Activated T-cell treated with anti-CD3 and anti-CD28 coated beads for 48 hours (primary cell): ENCODE measurements around the gene PICK1.

ENCODE experiments used
- DNase-seq: peaks from one replicate; pipeline ENCODE4 v3.0.0-alpha.2; 2020; ENCODE audit warnings: low read depth

The PICK1 gene

DNA sequence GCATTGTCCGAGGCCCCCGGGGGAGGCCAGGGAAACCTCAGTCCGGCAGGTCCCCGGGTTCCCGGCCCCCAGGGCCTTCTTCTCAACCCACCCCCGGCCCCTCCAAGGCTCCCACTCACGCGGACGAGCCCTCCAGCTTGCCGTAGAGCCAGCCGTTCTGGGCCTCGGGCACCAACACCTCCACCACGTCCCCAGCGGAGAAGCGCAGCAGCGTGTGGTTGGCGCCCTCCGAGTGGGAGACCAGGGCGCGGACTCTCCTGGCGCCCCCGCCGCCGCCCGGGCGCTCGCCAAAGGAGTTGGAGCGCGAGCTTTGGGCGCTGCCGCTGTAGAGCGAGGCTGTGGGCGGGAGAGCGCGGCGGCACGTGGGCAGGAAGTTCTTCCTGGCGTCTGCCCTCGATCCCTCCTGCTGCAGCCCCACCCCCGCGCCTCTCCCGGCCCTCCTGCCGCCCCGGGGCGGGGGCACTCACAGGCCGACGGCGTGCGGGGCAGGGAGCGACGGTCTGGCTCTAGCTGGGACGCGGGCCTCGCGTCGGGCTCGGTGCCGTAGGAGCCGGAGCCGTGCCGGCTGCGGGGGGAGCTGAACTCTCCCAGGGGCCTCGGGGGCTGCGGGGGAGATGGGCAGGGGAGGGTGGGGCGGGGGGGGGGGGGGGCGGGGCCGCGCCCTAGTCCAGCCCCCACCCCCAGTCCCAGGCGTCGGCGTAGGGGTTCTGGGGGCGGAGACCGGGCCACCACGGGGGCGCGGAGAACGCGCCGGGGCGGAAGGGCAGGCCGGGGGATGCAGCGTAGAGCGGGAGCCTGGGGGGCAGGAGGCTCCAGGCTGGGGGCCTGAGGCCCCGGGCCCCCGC, 31.6 kb downstream of the PICK1 start:
- no peak for DNase-seq

DNA sequence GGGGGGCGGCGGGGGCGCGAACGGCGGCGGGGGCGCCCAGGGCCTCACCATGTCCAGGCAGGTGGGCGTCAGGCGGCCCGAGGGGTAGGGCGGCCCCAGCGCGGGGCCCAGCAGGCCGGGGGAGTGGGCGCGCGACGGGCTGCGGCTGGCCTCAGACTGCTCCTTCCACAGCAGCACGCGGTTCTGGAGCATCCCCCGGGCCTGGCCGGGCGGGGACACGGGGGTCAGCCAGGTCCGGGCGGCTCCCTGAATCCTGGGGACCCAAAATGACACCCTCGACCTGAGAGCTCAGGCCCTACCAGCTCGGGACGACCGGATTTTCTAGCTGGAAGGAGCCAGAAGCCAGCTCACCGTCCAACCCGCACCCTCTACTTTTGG, 32.3 kb downstream of the PICK1 start:
- no peak for DNase-seq

DNA sequence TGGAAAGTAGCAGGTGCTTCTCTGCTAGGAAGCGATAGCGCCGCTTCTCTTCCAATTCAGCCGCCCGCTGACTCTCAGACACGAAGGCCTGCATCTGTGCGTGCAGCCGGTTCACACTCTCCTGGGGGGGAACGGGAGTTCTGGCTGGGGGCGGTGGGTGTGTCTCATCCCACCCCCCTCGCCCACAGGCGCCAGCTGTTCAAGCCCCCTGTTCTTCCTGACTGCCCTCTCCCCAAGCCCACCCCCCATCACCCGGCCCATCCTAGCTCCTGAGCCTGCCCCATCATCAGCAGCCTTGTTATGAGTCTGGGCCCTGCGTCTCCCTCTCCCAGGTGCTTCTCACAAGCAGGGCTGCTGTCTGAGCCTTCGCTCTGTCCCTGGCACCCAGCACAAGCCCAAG, 39.9 kb downstream of the PICK1 start:
- no peak for DNase-seq

DNA sequence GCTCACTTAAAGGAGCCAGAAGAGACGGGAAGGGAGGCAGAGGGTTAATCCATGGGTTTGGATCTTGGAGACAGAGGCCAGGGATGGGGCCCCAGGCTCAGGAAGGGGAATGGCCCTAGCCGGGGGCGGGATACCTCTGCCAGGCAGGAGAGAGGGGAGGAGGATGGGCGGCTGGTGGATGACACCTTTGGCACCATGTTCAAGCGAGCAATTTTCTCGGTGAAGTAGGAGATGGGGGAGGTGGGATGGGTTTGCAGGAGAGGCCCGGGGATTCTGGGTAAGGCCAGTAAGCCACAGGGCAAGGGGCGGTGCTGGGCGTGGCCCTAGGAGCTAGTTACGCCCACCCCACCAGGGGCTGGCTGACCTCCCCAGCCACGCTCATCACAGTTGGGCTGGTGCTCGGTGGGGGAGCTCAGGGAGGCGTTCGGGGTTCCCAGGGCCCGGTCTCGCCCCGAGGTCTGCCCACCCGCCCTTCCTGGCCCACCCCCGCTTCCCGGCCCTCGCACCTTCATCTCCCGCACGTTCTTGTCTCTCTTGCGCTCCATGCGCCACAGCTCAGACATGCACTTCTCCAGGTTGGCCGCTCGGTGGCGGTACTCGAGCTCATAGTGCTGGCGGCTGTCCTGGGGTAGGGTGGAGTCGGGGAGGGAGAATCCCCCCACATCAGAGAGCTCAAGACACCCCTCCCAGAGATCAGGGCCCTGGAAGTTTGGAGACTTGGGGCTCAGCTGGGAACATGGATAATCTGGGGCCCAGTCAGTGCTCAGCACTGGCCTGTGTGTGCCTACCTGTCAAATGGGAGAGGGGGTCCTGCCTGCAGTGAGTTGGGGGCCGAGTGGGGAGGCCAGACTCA, 40.6 kb downstream of the PICK1 start:
- DNase-seq: no peak

DNA sequence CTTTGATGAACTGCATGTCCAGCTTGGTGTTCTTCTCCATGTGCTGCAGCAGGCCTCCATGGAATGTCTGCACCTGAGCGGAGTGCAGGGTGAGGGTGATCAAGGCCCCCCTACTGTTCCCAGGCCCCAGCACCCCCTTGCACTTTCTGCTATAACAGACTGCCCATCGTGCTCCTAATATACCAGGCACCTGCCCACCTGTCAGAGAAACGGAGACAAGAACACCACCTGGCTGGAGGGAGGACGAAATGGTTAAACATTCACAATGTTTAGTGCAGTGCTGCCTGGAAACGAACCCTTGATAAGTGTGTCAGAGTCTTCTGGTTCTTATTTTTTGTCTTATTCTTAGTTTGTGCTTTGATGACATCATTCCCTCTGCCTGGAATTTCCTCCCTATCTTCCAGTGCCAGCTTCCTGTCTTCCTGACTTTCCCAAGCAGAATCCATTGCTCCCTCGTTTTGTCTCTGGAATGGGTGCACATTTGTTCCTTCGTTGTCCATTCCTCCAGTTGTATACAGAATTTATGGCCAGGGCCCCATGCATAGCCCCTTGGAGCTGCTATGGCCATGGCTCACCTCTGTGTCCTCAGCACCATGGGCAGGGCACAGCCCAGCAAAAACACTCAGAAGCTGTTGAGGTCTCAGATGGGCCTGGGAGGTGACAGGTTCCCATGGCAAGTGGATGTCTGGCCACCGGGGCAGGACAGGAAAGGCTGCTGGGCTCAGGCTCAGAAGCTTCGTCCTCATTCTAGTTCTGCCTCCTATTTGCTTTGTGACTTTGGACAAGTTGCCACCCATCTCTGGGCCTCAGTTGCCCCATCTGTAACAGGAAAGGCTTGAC, 41.4 kb downstream of the PICK1 start:
- DNase-seq: no peak

- DNase-seq: no peak
Measured at GRCh38 chr22:38103641-38104040, 46.4 kb downstream of the PICK1 start.

DNA sequence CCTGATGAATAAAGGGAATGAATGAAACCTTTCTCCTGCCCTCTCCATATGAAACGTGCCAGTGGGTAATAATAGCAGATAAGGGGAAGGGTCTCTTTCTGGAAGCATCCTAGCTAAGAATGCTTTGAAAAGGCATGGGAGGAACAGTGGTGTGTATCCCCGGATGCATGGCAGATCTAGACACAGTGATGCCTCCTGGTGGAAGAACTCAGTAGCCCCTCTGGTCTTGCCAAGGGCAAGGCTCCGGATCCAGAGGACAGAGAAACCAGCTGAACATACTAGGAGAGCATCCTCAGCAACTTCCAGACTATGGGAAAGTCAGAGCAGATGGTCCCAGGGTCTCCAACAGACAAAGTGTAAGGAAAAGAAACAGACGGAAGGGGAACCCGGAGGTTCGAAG, 46.9 kb downstream of the PICK1 start:
- no peak for DNase-seq

GRCh38 chr22:38106814-38107578, 49.8 kb downstream of the PICK1 start:
- no peak for DNase-seq

DNA sequence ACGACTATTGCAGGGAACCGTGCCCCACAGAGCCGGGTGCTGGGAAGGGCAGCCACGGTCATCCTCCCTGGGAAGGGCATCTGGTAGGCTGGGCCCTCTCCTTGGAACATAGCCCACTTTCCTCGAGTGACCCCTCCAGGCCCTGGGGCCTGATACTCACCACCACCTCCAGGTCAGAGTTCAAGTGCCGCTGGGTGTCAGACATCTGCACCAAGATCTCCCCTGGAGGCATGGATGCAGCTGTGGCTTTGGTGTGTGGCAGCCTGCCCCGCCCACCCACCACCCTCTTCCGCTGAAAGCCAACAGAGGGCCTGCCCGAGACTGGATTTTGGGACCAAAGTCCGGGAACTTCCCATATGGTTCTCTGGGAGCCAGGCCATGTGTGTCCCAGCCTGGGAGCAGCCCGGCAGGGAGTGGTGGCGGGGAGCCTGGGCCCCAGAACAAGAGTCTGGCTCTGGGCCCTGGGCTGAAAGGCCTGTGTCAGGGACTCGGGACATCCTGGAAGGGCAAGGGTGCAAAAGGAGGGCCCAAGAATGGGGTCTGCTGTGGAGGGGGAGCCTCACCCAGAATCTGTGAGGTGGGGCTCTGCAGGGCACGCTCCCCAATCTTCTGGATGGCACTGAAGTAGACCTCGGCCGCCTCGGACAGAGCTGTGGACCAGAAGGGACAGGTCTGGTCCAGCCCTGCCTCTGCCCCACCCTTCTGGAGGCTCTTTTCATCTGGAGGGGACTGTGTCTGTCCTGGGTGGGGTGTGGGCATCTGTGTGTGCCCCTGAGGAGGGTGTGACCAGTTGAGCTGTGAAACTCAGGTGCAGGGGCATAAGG, 50.7 kb downstream of the PICK1 start:
- DNase-seq: no peak

- DNase-seq: no peak
Measured at GRCh38 chr22:38108561-38109319, 51.5 kb downstream of the PICK1 start.

DNA sequence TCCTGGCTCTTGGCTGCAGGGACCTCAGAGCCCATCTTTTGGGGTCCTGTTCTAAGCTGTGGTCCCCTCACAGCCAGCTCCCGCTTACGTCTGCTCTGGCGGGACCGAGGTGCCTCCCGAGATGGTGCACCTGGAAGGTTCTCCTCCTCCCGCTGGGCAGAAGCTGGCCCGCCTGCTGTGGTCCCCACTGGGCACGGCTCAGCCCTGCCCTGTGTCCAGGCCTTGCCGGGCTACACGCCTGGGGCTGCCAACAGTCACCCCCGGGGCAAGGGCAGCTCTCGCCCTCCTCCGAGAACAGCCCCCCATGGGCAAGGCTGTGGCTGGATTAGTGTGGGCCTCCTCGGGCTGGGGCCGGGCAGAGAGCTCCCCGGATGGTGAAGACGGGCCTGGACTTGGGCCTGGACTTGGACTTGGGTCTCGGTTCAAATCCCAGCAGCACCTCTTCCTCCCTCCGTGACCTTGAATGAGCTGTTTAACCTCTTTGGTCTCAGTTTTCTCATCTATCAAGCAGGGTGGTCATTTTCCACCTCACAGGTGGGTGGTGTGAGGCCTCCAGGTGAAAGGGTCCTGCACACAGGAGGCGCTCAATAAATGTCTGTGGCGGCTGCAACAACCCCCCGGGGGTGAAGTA, 52.3 kb downstream of the PICK1 start:
- DNase-seq: no peak

- no peak for DNase-seq
Measured at GRCh38 chr22:38110008-38110862, 53.0 kb downstream of the PICK1 start, which contains the start of gene BAIAP2L2. TSS of gene BAIAP2L2 (minus strand) at chr22:38110684. CDS start at chr22:38110525, 159 bp downstream.

DNA sequence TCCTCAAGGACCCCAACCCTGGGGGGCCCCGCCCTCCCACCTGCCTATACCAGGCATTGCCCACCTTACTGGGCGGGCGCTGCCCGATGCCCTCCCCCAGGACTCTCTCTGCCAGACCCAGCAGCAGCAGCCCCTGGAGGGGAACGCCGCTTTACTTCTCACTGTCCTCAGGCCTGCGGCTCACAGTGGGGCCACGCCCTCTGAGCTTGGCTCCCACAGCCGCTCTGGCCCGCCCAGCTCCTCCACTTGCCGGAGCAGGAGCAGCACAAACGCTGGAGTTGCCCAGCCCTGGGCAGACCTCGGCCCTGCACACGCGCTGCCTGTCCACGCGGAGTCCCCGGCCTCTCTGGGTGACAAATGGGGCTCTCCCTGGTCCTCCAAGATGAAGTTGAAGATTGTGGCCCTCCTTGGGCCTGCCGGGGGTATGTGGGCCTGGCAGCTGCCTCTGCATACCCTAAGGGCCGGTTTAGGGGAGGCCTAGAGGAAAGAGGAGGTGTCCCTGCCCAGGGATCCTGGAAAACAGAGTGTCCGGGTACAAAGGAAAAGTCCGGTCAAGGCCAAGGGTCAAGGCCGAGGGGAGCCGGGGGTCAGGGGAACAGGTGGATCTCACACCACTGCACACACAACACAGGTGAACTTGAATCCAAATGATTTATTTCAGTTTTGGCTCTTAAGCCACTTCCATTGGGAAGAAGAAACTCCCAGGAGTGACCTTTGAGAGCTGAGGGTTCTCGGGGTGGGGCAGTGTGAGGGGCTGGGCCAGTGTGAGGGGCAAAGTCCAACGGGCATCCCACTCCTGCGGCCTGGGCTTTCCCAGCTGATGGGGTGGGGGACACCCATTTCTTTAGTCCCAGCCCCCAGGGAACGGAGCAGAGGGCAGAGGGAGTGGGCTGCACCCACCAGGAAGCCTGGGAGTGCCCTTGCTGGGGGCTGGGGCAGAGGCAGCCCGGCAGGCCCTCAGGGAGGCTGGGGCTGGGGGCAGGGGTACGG, 54.0 kb downstream of the PICK1 start:
- no peak for DNase-seq

GRCh38 chr22:38111925-38112355, 54.7 kb downstream of the PICK1 start:
- no peak for DNase-seq

DNA sequence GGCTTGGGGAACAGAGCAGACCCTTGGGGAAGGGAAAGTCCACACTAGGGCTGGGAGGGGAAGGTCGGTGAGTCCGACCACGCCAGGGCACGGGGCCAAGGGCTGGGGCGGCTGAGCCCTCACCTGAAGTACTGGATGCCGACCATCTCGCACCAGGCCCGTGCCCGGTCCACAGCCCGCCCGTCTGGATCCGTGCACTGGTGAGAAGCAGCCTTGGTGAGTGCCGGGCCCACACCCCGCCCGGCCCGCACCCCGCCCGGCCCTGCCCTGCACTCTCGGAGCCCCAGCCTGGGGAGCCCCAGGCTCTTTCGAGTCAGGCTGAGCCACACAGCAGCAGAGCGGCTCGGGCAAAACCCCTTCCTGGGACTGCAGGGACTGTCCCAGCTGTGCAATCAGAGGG, 55.2 kb downstream of the PICK1 start:
- no peak for DNase-seq

GRCh38 chr22:38114484-38115398, 57.5 kb downstream of the PICK1 start:
- peak; percentile 73 for DNase-seq
